ENCODE data around the gene ANTXR2. TPM values are rescaled to one million over a fixed set of nuclear protein-coding genes. Genes with fewer than 3 reads are reported as not detected.
"Not testable (repeated sequence)": the region's sequence is repeated elsewhere in the genome, so short reads cannot be mapped to it uniquely, and the experiment has no call there.

The ANTXR2 gene
- total RNA-seq, 4 donors from 2014 or later = 14.4 to 25.2 (median 19.6) TPM

GRCh38 chr4:80008971-80009370 is 64.1 kb downstream of the ANTXR2 start:
- DNase-seq (ENCODE audit: low spot score in 2 of 2) = no peak
- intact Hi-C loops (cut with DNase I; ENCODE audit: low total_unique reads) = no loop called here
- no peak overlapping the region for H3K4me3 ChIP-seq (ENCODE audit: low read depth, poor library complexity, severe bottlenecking)
- WGBS, 2 donors = 0% methylated on average over 1 of the region's 1 CpG
- TF ChIP-seq POLR2A (IDR thresholded peaks at IDR 0.05) (no peak), CTCF (IDR thresholded peaks at IDR 0.05) (no peak)

- WGBS, 2 donors = 89 to 91% methylated on average over 3 of the region's 3 CpGs
- intact Hi-C loops (cut with DNase I; ENCODE audit: low total_unique reads) = no loop called here
- no peak overlapping the region for H3K4me3 ChIP-seq (ENCODE audit: low read depth, poor library complexity, severe bottlenecking)
- TF ChIP-seq POLR2A (IDR thresholded peaks at IDR 0.05) (no peak), CTCF (IDR thresholded peaks at IDR 0.05) (no peak)
- no peak for DNase-seq (ENCODE audit: low spot score in 2 of 2)
Measured at GRCh38 chr4:80008351-80008750, 64.7 kb downstream of the ANTXR2 start.

- intact Hi-C loops (cut with DNase I; ENCODE audit: low total_unique reads) = no loop called here
- 93 to 95% methylated on average over 3 of the region's 3 CpGs for WGBS, 2 donors
- TF ChIP-seq POLR2A (IDR thresholded peaks at IDR 0.05) (no peak), CTCF (IDR thresholded peaks at IDR 0.05) (no peak)
- DNase-seq (ENCODE audit: low spot score in 2 of 2) = no peak
- no peak overlapping the region for H3K4me3 ChIP-seq (ENCODE audit: low read depth, poor library complexity, severe bottlenecking)
Measured at GRCh38 chr4:80007745-80008149, 65.3 kb downstream of the ANTXR2 start.

GRCh38 chr4:80006935-80007744 is 65.9 kb downstream of the ANTXR2 start:
- WGBS, 2 donors = 52% methylated on average over 5 of the region's 5 CpGs
- DNase-seq (ENCODE audit: low spot score in 2 of 2) = no peak
- intact Hi-C loops (cut with DNase I; ENCODE audit: low total_unique reads) = no loop called here
- TF ChIP-seq POLR2A (IDR thresholded peaks at IDR 0.05) (no peak), CTCF (IDR thresholded peaks at IDR 0.05) (no peak)
- no peak overlapping the region for H3K4me3 ChIP-seq (ENCODE audit: low read depth, poor library complexity, severe bottlenecking)

- no peak overlapping the region for H3K4me3 ChIP-seq (ENCODE audit: low read depth, poor library complexity, severe bottlenecking)
- TF ChIP-seq POLR2A (IDR thresholded peaks at IDR 0.05) (no peak), CTCF (IDR thresholded peaks at IDR 0.05) (no peak)
- intact Hi-C loops (cut with DNase I; ENCODE audit: low total_unique reads) = no loop called here
- 64 to 68% methylated on average over 3 of the region's 3 CpGs for WGBS, 2 donors
- DNase-seq (ENCODE audit: low spot score in 2 of 2) = no peak
Measured at GRCh38 chr4:80005863-80006262, 67.2 kb downstream of the ANTXR2 start.

- TF ChIP-seq CTCF (IDR thresholded peaks at IDR 0.05) (no peak), POLR2A (IDR thresholded peaks at IDR 0.05) (no peak)
- DNase-seq (ENCODE audit: low spot score in 2 of 2) = no peak
- intact Hi-C loops (cut with DNase I; ENCODE audit: low total_unique reads) = no loop called here
- H3K4me3 ChIP-seq (ENCODE audit: low read depth, poor library complexity, severe bottlenecking) = no peak overlapping the region
Measured at GRCh38 chr4:80004319-80004718, 68.7 kb downstream of the ANTXR2 start.

- WGBS, 2 donors = no CpG with 5 or more reads among the region's 1 CpG
- intact Hi-C loops (cut with DNase I; ENCODE audit: low total_unique reads) = not testable (repeated sequence)
Measured at GRCh38 chr4:80002559-80002958, 70.5 kb downstream of the ANTXR2 start.

GRCh38 chr4:79999048-79999447 is 74.0 kb downstream of the ANTXR2 start:
- H3K4me3 ChIP-seq (ENCODE audit: low read depth, poor library complexity, severe bottlenecking); intact Hi-C loops (cut with DNase I; ENCODE audit: low total_unique reads); DNase-seq (ENCODE audit: low spot score in 2 of 2): not testable (repeated sequence)
- 84 to 86% methylated on average over 3 of the region's 3 CpGs for WGBS, 2 donors

More at GRCh38 chr4:80002559-80002958, 70.5 kb downstream of the ANTXR2 start:
- DNase-seq (ENCODE audit: low spot score in 2 of 2); H3K4me3 ChIP-seq (ENCODE audit: low read depth, poor library complexity, severe bottlenecking): not testable (repeated sequence)

All from lower leg skin (tissue), 4 donors.